MM.1S (cell line): ENCODE measurements around the gene PTPN22.

Experiments used
- EZH2 ChIP-seq: fragments of 300-600 bp; sonication (generic); optimal IDR thresholded peaks from 2 replicates; pipeline ENCODE3; 2017; ENCODE audit warnings: low read depth, mild to moderate bottlenecking, antibody characterized with exemption, low read length, mixed read lengths
- EZH2phosphoT487 ChIP-seq: fragments of 300-600 bp; sonication (generic); IDR thresholded peaks from 2 replicates; pipeline ENCODE4 v1.6.1; 2018; ENCODE audit warnings: antibody characterized with exemption, low read length
- TF ChIP-seq, protein P1 (sequence below): fragments of 300-600 bp; sonication (generic); IDR thresholded peaks from 2 replicates; pipeline ENCODE4 v1.5.1; 2016; ENCODE audit warnings: antibody characterized with exemption, low read length, mixed read lengths

GRCh38 chr1:113787663-113788062 is 83.8 kb downstream of the PTPN22 start:
- TF ChIP-seq, protein P1, sequence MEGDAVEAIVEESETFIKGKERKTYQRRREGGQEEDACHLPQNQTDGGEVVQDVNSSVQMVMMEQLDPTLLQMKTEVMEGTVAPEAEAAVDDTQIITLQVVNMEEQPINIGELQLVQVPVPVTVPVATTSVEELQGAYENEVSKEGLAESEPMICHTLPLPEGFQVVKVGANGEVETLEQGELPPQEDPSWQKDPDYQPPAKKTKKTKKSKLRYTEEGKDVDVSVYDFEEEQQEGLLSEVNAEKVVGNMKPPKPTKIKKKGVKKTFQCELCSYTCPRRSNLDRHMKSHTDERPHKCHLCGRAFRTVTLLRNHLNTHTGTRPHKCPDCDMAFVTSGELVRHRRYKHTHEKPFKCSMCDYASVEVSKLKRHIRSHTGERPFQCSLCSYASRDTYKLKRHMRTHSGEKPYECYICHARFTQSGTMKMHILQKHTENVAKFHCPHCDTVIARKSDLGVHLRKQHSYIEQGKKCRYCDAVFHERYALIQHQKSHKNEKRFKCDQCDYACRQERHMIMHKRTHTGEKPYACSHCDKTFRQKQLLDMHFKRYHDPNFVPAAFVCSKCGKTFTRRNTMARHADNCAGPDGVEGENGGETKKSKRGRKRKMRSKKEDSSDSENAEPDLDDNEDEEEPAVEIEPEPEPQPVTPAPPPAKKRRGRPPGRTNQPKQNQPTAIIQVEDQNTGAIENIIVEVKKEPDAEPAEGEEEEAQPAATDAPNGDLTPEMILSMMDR: no peak
- TF ChIP-seq EZH2phosphoT487 (no peak), EZH2 (no peak)
